Measurements from ENCODE around the gene TBC1D4. TPM values are rescaled to one million over a fixed set of nuclear protein-coding genes. Genes with fewer than 3 reads are reported as not detected.
A peak's percentile ranks its signal among the peaks of the same experiment; 100 is the strongest.

The TBC1D4 gene
- total RNA-seq, 4 donors from 2014 or later: 38.5 to 53.0 (median 44.1) TPM

DNA sequence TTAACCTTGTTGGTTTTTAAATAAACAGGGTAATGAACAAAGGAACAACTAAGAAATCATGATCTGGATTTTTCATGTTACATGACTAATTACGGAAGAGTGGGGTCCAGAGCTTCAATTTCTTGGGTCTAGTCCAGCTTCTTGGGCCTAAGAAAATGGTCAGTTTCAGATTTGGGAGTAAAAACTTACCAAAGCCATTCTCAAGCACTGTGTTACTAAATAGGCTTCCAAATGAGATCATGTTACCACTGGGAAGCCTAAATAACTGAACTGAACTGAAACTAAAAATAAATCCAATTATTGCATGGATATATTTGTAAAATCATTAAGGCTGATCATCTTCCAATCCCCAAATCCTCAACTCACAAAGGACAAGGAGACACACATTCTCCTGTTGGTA, 13.9 kb downstream of the TBC1D4 start:
- no peak overlapping the region for H3K4me3 ChIP-seq (ENCODE audit: low read depth, poor library complexity, severe bottlenecking)
- 34 to 36% methylated on average over 1 of the region's 1 CpG for WGBS, 2 donors
- DNase-seq (ENCODE audit: low spot score in 2 of 2): no peak
- intact Hi-C loops (cut with DNase I; ENCODE audit: low total_unique reads): no loop called here
- TF ChIP-seq, protein P1, sequence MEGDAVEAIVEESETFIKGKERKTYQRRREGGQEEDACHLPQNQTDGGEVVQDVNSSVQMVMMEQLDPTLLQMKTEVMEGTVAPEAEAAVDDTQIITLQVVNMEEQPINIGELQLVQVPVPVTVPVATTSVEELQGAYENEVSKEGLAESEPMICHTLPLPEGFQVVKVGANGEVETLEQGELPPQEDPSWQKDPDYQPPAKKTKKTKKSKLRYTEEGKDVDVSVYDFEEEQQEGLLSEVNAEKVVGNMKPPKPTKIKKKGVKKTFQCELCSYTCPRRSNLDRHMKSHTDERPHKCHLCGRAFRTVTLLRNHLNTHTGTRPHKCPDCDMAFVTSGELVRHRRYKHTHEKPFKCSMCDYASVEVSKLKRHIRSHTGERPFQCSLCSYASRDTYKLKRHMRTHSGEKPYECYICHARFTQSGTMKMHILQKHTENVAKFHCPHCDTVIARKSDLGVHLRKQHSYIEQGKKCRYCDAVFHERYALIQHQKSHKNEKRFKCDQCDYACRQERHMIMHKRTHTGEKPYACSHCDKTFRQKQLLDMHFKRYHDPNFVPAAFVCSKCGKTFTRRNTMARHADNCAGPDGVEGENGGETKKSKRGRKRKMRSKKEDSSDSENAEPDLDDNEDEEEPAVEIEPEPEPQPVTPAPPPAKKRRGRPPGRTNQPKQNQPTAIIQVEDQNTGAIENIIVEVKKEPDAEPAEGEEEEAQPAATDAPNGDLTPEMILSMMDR (IDR thresholded peaks at IDR 0.05): no peak
- no peak for TF ChIP-seq POLR2A (IDR thresholded peaks at IDR 0.05)

GRCh38 chr13:75467040-75467728, 14.8 kb downstream of the TBC1D4 start:
- no peak for DNase-seq (ENCODE audit: low spot score in 2 of 2)
- TF ChIP-seq POLR2A (IDR thresholded peaks at IDR 0.05): no peak
- TF ChIP-seq, protein P1 (IDR thresholded peaks at IDR 0.05): no peak
- no peak overlapping the region for H3K4me3 ChIP-seq (ENCODE audit: low read depth, poor library complexity, severe bottlenecking)
- WGBS, 2 donors: 89 to 91% methylated on average over 3 of the region's 3 CpGs
- intact Hi-C loops (cut with DNase I; ENCODE audit: low total_unique reads): no loop called here

DNA sequence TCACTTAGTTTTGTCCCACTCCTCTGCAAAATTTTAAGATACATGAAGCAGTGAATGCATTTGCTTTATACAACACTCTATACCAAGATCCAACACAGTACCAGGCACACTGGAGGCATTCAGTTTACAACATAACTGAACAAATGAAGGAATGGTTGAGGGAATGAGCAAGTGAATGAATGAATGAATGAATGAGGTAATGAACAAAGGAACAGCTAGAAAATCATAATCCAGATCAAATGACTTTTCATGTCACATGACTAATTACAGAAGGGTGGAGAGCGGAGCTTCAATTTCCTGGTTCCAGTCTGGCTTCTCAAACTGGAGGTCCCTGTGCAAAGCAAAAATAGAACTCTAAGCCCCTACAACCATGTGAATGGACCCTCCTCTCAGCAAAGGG, 16.7 kb downstream of the TBC1D4 start:
- no peak for TF ChIP-seq POLR2A (IDR thresholded peaks at IDR 0.05)
- WGBS, 2 donors: 94 to 96% methylated on average over 1 of the region's 1 CpG
- intact Hi-C loops (cut with DNase I; ENCODE audit: low total_unique reads): no loop called here

DNA sequence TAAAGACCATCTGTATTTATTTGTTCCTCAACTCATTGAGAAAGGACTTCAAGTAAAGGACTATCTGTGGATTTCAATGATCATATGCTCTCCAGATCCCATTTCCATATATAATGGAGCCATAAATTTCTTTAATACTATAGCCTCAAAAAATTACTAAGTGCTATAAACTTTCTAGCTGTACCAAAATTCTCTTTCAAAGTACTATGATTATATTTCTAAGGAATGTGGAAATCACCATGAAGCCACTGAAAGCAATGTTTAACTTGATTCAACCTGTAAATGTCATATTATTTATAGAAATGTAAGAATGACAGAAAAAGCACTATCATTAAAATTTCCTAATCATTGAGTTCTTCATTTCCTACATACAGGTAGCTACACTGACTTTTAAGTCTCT, 20.7 kb downstream of the TBC1D4 start:
- DNase-seq (ENCODE audit: low spot score in 2 of 2): no peak
- TF ChIP-seq, protein P1 (IDR thresholded peaks at IDR 0.05): no peak
- no peak for TF ChIP-seq POLR2A (IDR thresholded peaks at IDR 0.05)
- intact Hi-C loops (cut with DNase I; ENCODE audit: low total_unique reads): no loop called here
- H3K4me3 ChIP-seq (ENCODE audit: low read depth, poor library complexity, severe bottlenecking): no peak overlapping the region

More for the DNA sequence above, 16.7 kb downstream of the TBC1D4 start:
- H3K4me3 ChIP-seq (ENCODE audit: low read depth, poor library complexity, severe bottlenecking): no peak overlapping the region
- DNase-seq (ENCODE audit: low spot score in 2 of 2): no peak

GRCh38 chr13:75460644-75461043, 21.3 kb downstream of the TBC1D4 start:
- DNase-seq (ENCODE audit: low spot score in 2 of 2): no peak
- H3K4me3 ChIP-seq (ENCODE audit: low read depth, poor library complexity, severe bottlenecking): no peak overlapping the region
- 75 to 80% methylated on average over 5 of the region's 5 CpGs for WGBS, 2 donors
- no peak for TF ChIP-seq POLR2A (IDR thresholded peaks at IDR 0.05)
- TF ChIP-seq, protein P1 (IDR thresholded peaks at IDR 0.05): no peak
- intact Hi-C loops (cut with DNase I; ENCODE audit: low total_unique reads): no loop called here

DNA sequence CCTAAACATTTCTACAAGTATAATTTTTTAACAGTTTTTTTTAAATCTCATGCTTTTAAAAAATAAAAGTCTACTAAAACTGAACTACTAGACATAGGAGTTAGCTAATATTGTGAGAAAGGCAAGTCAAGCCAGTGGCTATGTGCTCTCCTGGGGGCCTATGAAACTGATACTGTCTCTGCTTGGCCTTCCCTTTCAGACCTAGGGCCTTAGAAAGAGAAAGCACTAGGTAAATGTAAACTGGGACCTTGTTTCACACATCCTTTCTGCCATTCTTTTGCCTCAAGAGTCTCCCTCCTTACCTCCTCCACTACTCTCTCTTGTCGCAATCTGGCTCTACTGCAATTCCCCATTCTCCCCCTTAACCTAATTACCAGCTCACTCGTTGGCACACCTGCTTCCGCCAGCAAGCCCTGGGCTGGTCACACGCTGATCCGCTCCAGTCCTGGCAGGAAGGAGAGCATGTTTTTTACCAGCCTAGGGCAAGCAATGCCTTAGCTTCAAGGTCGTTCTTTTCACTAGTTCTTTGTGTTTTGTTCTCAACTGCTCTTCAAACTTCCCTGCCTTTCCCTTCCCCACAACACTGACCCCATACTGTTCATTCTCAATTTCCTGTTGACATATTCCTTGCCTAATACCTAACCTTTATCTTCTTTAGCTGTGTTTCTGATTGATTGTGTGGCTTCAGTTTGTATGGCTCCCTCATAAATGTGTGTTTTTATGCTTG, 23.1 kb downstream of the TBC1D4 start:
- intact Hi-C loops (cut with DNase I; ENCODE audit: low total_unique reads): no loop called here
- H3K4me3 ChIP-seq (ENCODE audit: low read depth, poor library complexity, severe bottlenecking): no peak overlapping the region
- TF ChIP-seq POLR2A (IDR thresholded peaks at IDR 0.05): no peak
- TF ChIP-seq, protein P1 (IDR thresholded peaks at IDR 0.05): peak in 1 of 3 donors; percentile 27
- 56 to 61% methylated on average over 6 of the region's 6 CpGs for WGBS, 2 donors
- DNase-seq (ENCODE audit: low spot score in 2 of 2): peak in 1 of 2 donors; percentile 39
